IMR-90 (cell line): ENCODE measurements around the gene NXPH3.

Experiments
- BHLHE40 ChIP-seq: fragments of 150-350 bp; IDR thresholded peaks from 2 replicates; pipeline ENCODE4 v1.6.1; 2016; ENCODE audit warnings: mild to moderate bottlenecking, low read depth, low read length
- CEBPB ChIP-seq: IDR thresholded peaks from 2 replicates; pipeline ENCODE4 v1.6.1; 2012; ENCODE audit warnings: low read depth, low read length, improper control_type of control experiment
- CTCF ChIP-seq: conservative IDR thresholded peaks from 2 replicates; pipeline ENCODE4 v1.5.1; 2012; ENCODE audit warnings: mild to moderate bottlenecking, low read depth, low read length, improper control_type of control experiment
- FOS ChIP-seq: fragments of 150-350 bp; IDR thresholded peaks from 2 replicates; pipeline ENCODE4 v1.6.1; 2016; ENCODE audit warnings: low read depth, low read length
- MAFK ChIP-seq: IDR thresholded peaks from 2 replicates; pipeline ENCODE4 v1.6.1; 2012; ENCODE audit warnings: low read depth, low read length, improper control_type of control experiment
- MAZ ChIP-seq: IDR thresholded peaks from 2 replicates; pipeline ENCODE4 v1.6.1; 2012; ENCODE audit warnings: low read depth, mild to moderate bottlenecking, low read length, improper control_type of control experiment, moderate library complexity, borderline replicate concordance
- MXI1 ChIP-seq: IDR thresholded peaks from 2 replicates; pipeline ENCODE4 v1.6.1; 2012; ENCODE audit warnings: low read depth, mild to moderate bottlenecking, low read length, moderate library complexity, borderline replicate concordance
- NFE2L2 ChIP-seq: fragments of 150-350 bp; IDR thresholded peaks from 2 replicates; pipeline ENCODE4 v1.6.1; 2016; ENCODE audit warnings: low read depth, mild to moderate bottlenecking, low read length
- POLR2A ChIP-seq: IDR thresholded peaks from 2 replicates; pipeline ENCODE4 v1.6.1; 2012; ENCODE audit warnings: mild to moderate bottlenecking, low read depth, low read length
- RAD21 ChIP-seq: IDR thresholded peaks from 2 replicates; pipeline ENCODE4 v1.6.1; 2012; ENCODE audit warnings: low read length, improper control_type of control experiment
- RFX5 ChIP-seq: IDR thresholded peaks from 2 replicates; pipeline ENCODE4 v1.8.0; 2012; ENCODE audit warnings: low read depth, mild to moderate bottlenecking, low read length, moderate library complexity
- SMC3 ChIP-seq: fragments of 150-350 bp; IDR thresholded peaks from 2 replicates; pipeline ENCODE4 v1.6.1; 2016; ENCODE audit warnings: low read depth, mild to moderate bottlenecking, antibody characterized with exemption, low read length, moderate library complexity
- USF2 ChIP-seq: fragments of 150-350 bp; IDR thresholded peaks from 2 replicates; pipeline ENCODE4 v1.6.1; 2017; ENCODE audit warnings: mild to moderate bottlenecking, antibody characterized with exemption, low read length, low read depth

- TF ChIP-seq CTCF = no peak
- no peak for TF ChIP-seq POLR2A
- no peak for TF ChIP-seq FOS
- TF ChIP-seq USF2 = no peak
- TF ChIP-seq MAFK = no peak
- TF ChIP-seq SMC3 = no peak
- no peak for TF ChIP-seq NFE2L2
- TF ChIP-seq CEBPB = no peak
- TF ChIP-seq BHLHE40 = no peak
- TF ChIP-seq RAD21 = no peak
- TF ChIP-seq RFX5 = no peak
- TF ChIP-seq MXI1 = no peak
- TF ChIP-seq MAZ = no peak
Observed at GRCh38 chr17:49573510-49574322, 2.0 kb upstream of the NXPH3 start.
